ENCODE data around the gene OR4D2. TPM values are rescaled to one million over a fixed set of nuclear protein-coding genes. Genes with fewer than 3 reads are reported as not detected.

OR4D2 gene
- total and polyA plus RNA-seq, 7 donors, result not detected

DNA sequence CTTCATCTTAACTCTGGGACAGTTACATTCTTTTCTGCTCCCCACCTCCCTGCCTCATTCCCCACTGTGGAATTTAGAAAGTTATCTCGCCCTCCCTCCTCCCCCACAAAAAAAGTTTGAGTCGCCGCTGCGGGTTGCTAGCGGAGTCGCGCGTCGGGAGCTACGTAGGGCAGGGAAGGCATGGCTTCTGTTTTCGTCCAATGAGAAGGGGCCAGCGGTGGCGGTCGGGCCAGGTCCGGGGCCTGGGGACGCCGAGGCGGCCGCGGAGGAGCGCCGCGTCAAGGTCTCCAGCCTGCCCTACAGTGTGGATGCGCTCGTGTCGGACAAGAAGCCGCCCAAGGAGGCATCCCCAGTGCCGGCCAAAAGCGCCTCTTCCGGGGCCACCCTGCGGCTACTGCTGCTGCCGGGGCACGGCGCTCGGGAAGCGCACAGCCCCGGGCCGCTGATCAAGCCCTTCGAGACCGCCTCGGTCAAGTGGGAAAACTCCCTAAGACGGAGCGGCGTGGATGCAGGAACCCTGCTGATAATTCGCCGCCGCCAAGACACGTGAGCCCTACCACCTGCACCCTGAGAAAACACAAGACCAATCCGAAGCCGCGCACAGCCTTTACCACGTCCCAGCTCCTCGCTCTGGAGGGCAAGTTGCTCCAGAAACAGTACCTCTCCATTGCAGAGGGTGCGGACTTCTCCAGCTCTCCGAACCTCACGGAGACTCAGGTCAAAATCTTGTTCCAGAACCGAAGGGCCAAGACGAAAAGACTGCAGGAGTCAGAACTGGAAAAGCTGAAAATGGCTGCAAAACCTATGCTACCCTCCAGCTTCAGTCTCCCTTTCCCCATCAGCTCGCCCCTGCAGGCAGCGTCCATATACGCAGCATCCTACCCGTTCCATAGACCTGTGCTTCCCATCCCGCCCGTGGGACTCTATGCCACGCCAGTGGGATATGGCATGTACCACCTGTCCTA lies 9.7 kb upstream of the OR4D2 start:
- intact Hi-C loops (cut with DNase I), result no loop called here
- Histone ChIP-seq H3K9me3 (no peaks in the 10 kb centered on the region), H3K27me3 (peaks cover 0 to 70% (median 30%) of the 10 kb centered on the region in 3 donors), H3K36me3 (no peaks in the 10 kb centered on the region), H3K27ac (no peak overlapping the region), H3K4me3 (peak overlapping the region in 3 of 4 donors; percentile 32 to 46 (median 43)), H3K4me1 (peaks cover 0 to 13% (median 10%) of the 10 kb centered on the region in 4 donors)
- DNase-seq, result no peak
- WGBS, 2 donors, result 3 to 11% methylated on average over 65 of the region's 65 CpGs
- TF ChIP-seq POLR2A (IDR thresholded peaks at IDR 0.05) (no peak), POLR2AphosphoS5 (IDR thresholded peaks at IDR 0.05) (no peak), EP300 (IDR thresholded peaks at IDR 0.05) (no peak)
- TF ChIP-seq, protein P1, sequence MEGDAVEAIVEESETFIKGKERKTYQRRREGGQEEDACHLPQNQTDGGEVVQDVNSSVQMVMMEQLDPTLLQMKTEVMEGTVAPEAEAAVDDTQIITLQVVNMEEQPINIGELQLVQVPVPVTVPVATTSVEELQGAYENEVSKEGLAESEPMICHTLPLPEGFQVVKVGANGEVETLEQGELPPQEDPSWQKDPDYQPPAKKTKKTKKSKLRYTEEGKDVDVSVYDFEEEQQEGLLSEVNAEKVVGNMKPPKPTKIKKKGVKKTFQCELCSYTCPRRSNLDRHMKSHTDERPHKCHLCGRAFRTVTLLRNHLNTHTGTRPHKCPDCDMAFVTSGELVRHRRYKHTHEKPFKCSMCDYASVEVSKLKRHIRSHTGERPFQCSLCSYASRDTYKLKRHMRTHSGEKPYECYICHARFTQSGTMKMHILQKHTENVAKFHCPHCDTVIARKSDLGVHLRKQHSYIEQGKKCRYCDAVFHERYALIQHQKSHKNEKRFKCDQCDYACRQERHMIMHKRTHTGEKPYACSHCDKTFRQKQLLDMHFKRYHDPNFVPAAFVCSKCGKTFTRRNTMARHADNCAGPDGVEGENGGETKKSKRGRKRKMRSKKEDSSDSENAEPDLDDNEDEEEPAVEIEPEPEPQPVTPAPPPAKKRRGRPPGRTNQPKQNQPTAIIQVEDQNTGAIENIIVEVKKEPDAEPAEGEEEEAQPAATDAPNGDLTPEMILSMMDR (IDR thresholded peaks at IDR 0.05), result no peak

DNA sequence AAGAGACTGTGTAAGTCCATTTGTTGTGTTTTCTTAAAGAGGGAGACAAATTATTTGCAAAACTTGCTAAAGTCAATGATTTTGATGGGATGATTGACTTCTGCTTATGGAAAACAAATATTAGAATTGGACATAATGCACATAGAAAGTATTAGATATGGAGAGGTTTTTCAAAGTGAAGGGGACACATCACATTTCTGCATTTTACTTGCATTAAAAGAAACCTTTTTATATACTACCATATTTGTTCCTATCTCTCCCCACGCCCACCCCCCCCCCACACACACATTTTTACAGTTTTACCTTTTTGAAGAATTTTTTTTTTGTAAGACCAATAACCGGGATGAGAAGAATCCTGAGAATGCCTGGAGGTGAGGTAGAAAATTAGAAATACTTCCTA lies 8.6 kb upstream of the OR4D2 start:
- Histone ChIP-seq H3K27me3 (peaks cover 0 to 63% (median 30%) of the 10 kb centered on the region in 3 donors), H3K36me3 (no peaks in the 10 kb centered on the region), H3K4me1 (peaks cover 0 to 13% (median 10%) of the 10 kb centered on the region in 4 donors), H3K9me3 (no peaks in the 10 kb centered on the region), H3K4me3 (no peak overlapping the region), H3K27ac (no peak overlapping the region)
- TF ChIP-seq EP300 (IDR thresholded peaks at IDR 0.05) (no peak), POLR2AphosphoS5 (IDR thresholded peaks at IDR 0.05) (no peak), POLR2A (IDR thresholded peaks at IDR 0.05) (no peak)
- TF ChIP-seq, protein P1 (IDR thresholded peaks at IDR 0.05), result no peak
- intact Hi-C loops (cut with DNase I), result no loop called here
- no peak for DNase-seq
- 68 to 88% methylated on average over 2 of the region's 2 CpGs for WGBS, 2 donors

DNA sequence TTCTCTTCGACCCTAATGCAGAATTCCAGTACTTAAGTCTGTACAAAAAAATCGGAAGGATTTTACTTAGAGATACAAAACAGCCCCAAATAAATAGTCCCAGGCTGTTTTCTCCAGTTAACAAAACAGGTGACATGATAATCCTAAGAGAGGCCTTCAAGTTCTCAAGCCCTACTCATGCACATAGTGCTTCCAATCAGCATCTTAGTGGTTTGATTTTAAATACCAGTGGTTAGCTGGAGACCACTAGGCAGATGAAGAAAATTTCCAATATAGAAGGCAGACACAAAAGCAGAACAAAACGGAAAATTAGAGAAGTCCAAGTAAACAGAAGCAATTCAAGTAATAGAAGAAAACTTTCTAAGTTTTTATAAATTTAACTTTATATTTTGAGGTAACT lies 5.2 kb upstream of the OR4D2 start:
- peaks cover 0 to 11% (median 10%) of the 10 kb centered on the region in 4 donors for H3K4me1 ChIP-seq
- TF ChIP-seq EP300 (IDR thresholded peaks at IDR 0.05) (no peak), POLR2AphosphoS5 (IDR thresholded peaks at IDR 0.05) (no peak), POLR2A (IDR thresholded peaks at IDR 0.05) (no peak)
- TF ChIP-seq, protein P1 (IDR thresholded peaks at IDR 0.05), result no peak
- H3K9me3 ChIP-seq, result no peaks in the 10 kb centered on the region
- no peak for DNase-seq
- no peak overlapping the region for H3K4me3 ChIP-seq
- H3K27me3 ChIP-seq, result peaks cover 0 to 46% (median 14%) of the 10 kb centered on the region in 3 donors
- H3K36me3 ChIP-seq, result no peaks in the 10 kb centered on the region
- H3K27ac ChIP-seq, result no peak overlapping the region
- WGBS, 2 donors, result 76% methylated on average over 3 of the region's 3 CpGs
- intact Hi-C loops (cut with DNase I), result no loop called here

DNA sequence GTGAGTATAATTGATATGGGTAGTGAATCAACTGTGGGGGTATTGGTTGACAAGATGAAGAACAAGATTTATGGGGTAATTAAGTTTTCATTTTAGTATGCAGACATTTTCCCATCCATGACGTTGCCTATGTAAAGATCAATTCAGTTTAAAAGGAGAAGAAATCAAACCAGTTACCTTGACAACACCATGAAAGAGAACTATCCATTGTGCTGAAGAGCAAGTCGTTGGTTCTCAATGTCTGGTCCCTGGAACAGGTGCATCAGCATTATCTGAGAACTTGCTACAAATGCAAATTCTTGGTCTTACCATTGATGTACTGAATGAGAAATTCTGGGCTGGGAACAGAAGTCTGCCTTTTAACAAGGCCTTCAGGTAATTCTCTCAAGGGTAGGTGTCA lies 801 bp upstream of the OR4D2 start:
- TF ChIP-seq EP300 (IDR thresholded peaks at IDR 0.05), result no peak
- TF ChIP-seq POLR2AphosphoS5 (IDR thresholded peaks at IDR 0.05), result no peak
- no peak for TF ChIP-seq POLR2A (IDR thresholded peaks at IDR 0.05)
- TF ChIP-seq, protein P1 (IDR thresholded peaks at IDR 0.05), result no peak
- Histone ChIP-seq H3K27me3 (peaks cover 0 to 18% (median 0%) of the 10 kb centered on the region in 3 donors), H3K9me3 (no peaks in the 10 kb centered on the region), H3K27ac (no peak overlapping the region), H3K36me3 (no peaks in the 10 kb centered on the region), H3K4me3 (no peak overlapping the region), H3K4me1 (no peaks in the 10 kb centered on the region)
- no peak for DNase-seq
- WGBS, 2 donors, result 10 to 17% methylated on average over 2 of the region's 2 CpGs
- intact Hi-C loops (cut with DNase I), result no loop called here
